ENCODE results near the gene AUTS2. TPM values are rescaled to one million over a fixed set of nuclear protein-coding genes. Genes with fewer than 3 reads are reported as not detected.

Gene AUTS2
- total RNA-seq, 1 experiment from 2014 or later = 0.11 TPM

DNA sequence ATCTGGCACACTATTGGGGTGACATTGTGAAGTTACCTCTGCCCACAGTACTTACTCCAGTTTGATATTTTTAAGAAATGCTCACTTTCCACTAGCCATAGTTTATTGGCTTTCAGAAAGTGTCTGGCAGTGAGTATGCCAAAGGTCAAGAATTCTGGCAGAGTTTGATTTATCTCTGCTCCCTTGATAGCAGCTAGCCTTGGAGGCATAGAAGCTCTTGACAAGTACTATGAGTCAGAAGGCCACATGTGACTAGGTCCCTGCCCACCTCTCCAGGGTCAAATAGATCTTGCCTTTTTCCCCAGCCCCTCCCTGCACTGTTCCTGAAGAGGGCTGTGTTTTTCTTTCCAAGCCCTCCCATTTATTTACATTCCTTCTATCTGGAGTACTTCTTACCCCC, 202.2 kb downstream of the AUTS2 start:
- peak; percentile 62 for DNase-seq (ENCODE audit: low read depth, low spot score)
- in situ Hi-C loops (cut with HindIII; ENCODE audit: low pct_unique_long_range_greater_than_20kb, low sequenced_read_pairs) = no loop called here

DNA sequence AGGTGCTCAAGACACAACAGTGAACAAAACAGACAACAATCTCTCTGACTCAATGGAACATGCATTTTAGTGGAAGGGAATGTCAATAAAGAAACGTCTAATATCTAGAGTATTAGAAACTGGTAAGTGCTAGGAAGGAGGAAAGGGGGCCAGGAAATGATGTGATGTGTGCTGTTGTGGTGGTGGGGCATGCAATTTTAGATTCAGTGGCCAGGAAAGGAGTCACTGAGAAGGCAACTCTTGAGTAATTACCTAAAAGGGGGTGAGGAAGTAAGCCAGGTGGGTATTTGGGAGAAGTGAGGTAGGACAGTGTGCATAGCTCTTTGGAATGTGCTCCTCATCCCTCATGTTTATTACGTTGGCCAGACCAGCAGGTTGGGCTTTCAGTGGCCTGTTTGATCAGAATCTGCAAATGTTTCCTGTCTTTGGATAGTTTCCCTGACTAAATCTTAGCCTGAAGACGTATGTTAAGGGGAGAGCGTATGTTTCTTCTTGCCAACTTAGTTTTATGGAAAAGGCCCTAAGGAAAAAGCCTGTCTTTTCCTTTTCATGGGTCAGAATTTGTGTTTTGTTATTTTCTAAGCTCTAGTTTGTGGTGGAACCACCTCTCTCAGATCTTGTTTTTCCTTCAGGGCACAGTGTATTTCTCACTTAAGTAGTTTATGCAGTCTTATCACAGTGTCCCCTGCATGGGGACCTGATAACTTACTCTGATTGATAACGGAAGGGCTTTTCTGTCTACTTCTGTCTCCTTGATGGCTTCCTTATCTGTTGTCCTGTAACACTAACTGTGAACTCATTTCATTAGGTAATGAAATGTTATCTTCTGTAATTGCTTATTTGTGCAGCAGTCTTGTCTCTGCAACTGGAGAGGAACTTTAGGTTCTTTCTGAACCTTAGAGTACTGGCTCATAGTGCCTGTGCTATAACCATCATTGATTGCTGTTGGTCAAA, 203.7 kb downstream of the AUTS2 start:
- no peak for DNase-seq (ENCODE audit: low read depth, low spot score)
- in situ Hi-C loops (cut with HindIII; ENCODE audit: low pct_unique_long_range_greater_than_20kb, low sequenced_read_pairs) = no loop called here

DNA sequence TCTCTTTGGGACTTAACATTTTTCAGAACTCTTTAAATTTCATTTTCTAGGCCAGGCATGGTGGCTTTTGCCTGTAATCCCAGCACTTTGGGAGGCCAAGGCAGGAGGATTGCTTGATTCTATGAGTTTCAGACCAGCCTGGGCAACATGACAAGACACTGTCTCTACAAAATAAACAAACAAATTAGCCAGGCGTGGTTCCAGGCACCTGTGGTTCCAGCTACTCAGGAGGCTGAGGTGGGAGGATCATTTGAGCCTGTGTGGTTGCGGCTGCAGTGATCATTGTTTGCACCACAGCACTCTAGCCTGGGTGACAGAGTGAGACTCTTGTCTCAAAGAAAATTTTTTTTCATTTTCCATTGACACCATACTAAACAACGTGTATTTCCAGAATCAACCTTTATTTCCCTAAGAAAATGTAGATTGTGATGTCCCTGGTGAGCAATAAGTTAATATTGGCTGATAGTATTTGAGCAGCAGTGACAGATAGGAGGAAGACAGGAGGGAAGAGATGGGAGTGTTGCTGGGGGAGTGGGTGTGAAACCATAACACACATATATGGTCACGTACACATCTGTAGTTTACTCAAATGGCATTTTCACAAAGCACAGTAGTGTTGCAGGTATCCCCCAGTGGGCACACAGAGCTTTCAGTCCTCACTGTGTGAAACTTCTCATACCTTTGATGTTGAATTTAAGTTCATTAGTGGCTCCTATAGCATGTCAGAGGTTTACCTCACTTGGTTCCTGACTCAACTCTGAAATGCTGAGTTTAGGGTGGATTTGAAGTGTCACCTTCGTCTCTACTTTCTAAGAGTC, 205.6 kb downstream of the AUTS2 start:
- in situ Hi-C loops (cut with HindIII; ENCODE audit: low pct_unique_long_range_greater_than_20kb, low sequenced_read_pairs) = no loop called here
- DNase-seq (ENCODE audit: low read depth, low spot score) = no peak

DNA sequence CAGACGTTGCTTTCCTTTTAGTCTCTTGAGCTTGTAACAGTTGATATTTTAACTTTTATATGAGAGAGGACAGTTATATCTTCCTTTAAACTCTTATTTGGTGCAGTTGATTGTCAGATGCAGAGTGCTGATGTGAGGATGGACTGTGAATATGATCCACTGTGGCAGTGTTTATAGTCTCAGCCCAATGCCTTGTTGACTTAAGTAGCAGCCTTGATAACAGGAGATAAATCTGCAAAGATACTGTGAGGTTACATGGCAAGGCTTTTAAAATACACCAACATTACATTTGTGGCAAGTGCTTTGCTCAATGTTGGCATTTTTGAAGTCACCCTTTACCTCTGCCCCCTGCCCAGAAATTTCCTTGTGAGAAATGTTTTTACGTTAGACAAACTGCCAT, 206.7 kb downstream of the AUTS2 start:
- in situ Hi-C loops (cut with HindIII; ENCODE audit: low pct_unique_long_range_greater_than_20kb, low sequenced_read_pairs) = no loop called here
- DNase-seq (ENCODE audit: low read depth, low spot score) = no peak

DNA sequence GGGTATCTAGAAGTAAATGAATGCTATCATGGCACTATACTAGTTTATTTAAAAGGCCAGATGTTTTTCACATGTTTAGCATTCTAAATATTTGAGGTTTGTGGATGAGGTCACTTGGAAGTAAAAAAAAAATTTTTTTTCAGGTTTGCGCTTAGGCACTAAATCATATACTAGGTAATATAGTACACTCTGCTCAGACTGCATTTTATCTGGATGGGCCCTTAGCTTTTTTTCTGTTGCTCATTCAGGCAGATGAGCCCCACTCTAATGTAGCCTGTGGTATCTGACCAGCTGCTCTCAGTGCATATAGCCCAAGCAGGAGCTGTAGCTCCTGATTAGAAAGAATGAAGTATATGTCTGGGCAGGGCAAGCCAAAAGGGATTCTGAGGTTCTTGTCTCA, 210.1 kb downstream of the AUTS2 start:
- DNase-seq (ENCODE audit: low read depth, low spot score) = no peak
- in situ Hi-C loops (cut with HindIII; ENCODE audit: low pct_unique_long_range_greater_than_20kb, low sequenced_read_pairs) = no loop called here

DNA sequence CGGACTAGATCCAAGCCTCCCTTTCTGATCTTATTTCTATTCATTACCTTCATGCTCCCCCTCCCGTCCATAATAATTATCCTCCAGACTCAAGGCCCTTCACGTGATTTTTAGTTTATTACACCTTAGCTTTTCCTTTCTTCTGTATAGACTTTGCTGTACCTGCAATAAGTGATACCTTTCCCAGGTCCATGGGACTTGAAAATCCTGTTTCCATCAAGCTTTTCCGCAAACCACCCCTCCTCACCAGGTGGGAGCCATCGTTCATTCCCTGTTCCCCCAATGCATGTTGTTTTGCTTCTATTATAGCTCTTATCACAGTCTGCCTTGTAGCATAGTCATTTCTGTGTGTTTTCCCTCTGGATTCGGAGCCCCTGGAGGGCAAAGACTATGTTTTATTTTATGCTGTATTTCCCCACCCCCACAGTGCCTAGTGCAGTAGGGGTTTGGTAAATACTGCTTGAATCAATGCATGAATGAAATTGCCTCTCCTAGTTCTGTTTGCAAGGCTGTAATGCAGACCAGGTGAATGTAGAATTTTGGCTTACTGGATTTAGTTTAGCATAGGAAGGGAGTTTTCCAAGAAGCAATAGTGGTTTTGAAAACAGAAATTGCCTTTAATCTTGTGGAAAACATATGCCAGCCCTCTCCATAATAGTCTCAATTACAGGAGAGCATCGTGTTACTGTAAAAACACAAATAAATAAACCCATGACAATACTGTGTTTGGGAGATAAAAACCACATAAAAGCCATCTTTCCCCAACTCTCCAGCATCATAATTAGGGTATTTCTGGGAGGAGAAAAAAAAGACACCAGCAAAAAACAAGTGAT, 213.4 kb downstream of the AUTS2 start:
- no peak for DNase-seq (ENCODE audit: low read depth, low spot score)
- in situ Hi-C loops (cut with HindIII; ENCODE audit: low pct_unique_long_range_greater_than_20kb, low sequenced_read_pairs) = no loop called here

DNA sequence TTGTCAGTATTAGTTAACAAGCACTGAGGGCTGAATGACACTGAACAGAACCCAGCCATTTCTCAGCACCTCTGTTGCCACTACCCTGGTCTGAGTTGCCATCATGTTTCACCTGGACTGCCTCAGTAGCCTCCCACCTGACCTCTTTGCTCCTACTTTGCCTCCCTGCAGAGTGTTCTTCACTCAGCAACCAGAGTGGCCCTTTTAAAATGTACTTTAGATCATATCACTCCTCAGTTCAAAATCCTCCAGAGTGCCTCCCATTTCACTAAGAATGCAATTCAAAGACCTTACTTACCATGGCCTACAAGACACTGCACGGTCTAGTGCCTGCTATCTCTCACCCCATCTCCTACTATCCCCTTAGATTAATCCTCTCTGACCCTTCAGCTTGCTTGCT, 214.5 kb downstream of the AUTS2 start:
- no peak for DNase-seq (ENCODE audit: low read depth, low spot score)
- in situ Hi-C loops (cut with HindIII; ENCODE audit: low pct_unique_long_range_greater_than_20kb, low sequenced_read_pairs) = no loop called here

DNA sequence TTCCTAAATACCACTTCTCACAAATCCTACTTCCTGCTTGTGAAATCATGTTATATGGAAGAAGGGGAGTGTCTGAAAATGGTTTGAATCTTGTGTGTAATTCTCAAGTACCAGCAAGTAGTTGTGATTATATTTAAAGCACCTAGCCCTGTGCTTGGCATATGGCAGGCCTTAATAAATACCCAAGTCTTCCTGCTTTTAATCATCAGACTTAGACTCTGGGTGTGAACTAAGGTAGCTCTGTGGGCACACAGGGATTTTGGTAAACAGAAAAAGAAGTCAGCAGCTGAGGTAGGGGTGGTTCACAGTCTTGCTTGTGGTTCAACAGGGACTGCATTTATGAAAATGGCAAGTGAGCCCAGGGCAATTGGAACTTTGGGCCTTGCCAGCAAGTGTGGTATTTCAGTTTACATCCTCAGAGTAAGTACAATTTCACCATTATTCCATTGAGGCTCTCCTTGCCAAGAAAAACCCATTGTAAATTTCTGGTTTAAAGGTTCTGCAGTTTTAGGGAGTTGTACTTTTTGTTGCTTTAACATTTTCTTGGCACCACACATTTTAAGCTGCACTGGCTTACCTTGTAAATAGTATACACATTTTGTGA, 215.5 kb downstream of the AUTS2 start:
- DNase-seq (ENCODE audit: low read depth, low spot score) = peak; percentile 36
- in situ Hi-C loops (cut with HindIII; ENCODE audit: low pct_unique_long_range_greater_than_20kb, low sequenced_read_pairs) = no loop called here

DNA sequence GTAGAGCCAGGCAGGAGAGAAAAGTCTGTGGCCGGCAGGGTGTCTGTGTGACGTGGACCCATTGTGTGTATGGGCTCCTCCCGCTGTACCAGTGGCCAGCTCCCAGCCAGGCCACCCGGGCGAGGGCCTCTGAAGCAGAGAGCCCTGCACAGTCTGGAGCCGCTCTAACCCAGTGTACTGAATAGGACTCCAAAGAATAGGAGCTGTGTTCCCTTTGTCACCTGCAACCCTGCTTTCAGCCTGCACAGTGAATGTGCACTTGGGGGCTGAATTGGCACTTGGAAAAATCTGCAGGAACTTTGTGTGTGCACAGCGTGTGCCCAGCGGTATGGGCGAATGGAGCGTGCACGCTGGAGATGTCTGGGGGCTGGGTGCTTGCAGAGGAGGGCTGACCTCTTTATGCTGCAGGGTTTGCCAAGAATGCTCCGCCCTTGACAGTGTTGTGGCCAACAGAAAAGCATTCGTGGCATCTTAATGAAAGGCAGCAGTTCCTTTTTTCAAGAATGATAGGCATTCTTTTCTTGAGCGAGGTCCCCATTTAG, 216.2 kb downstream of the AUTS2 start:
- in situ Hi-C loops (cut with HindIII; ENCODE audit: low pct_unique_long_range_greater_than_20kb, low sequenced_read_pairs) = no loop called here
- no peak for DNase-seq (ENCODE audit: low read depth, low spot score)

DNA sequence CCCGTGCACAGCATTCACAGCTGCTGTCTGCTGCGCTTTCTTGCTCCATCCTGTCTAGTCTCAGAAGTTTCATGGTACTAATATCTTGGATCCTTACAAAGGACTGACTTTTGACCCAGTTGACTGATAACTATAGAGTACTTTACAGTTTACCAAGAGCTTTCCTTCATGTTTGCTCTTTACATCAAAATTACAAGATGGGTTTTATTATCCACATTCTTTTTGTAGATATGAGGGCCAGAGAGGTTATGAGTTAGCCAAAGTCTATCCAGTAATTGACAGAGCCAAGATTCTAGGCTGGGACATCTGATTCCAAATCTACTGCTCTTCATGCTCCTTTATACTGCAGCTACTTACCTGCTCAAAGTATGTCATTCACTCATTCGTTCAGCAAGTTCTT, 218.2 kb downstream of the AUTS2 start:
- in situ Hi-C loops (cut with HindIII; ENCODE audit: low pct_unique_long_range_greater_than_20kb, low sequenced_read_pairs) = no loop called here
- no peak for DNase-seq (ENCODE audit: low read depth, low spot score)

DNA sequence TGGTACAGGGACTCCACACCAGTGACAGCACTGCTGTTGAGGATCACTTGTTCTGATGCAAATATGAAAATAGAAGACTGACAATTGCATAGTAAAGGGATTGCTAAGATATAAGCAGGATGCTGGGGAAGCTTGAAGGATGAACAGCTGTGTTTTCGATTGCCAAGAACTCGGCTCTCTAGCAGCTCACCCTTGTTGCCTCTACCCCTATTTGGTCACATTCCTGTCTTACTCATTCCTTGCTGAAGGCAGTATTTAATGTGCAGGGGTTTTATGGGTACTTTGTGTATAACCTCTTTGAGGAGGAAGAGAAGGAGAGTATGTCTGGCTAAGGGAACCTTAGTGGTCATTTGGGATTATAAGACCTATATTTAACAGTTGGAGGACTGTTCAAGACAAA, 218.8 kb downstream of the AUTS2 start:
- no peak for DNase-seq (ENCODE audit: low read depth, low spot score)
- in situ Hi-C loops (cut with HindIII; ENCODE audit: low pct_unique_long_range_greater_than_20kb, low sequenced_read_pairs) = no loop called here

DNA sequence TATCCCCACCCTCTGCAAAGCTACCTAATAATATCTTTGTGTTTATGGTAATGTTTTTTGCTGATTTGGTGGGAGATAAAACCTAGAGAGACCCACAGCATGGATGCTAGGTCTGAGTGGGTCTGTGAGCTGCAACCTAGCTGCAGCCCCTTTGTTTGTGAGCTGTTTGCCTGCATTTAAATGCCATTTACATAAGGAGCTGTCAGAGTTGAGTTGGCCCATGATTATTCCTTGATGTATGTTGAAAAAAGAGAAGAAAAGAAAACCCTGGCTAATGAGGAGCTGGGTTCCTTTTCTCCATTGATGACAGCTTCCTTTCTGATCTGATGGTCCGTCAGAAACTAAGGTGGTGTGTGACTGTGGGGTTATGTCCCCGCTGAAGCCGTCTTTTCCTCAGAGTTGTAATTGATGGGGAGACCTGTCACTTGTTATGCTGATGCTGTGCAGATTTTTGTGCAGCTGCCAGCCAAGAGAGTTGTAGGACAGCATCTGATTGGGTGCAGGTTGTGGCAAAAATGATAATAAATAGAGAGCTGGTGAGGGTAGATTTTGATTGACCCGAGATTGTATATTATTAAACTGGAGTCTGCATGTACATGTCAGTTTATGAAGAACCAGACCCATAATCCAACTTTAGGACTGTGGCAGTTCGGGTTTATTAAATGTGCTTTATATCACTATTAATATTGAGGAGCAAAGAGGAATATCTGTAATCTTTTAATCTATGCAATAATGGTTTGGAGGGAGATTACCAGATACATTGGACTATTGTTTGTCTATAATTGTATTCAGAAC, 219.8 kb downstream of the AUTS2 start:
- in situ Hi-C loops (cut with HindIII; ENCODE audit: low pct_unique_long_range_greater_than_20kb, low sequenced_read_pairs) = no loop called here
- DNase-seq (ENCODE audit: low read depth, low spot score) = no peak

DNA sequence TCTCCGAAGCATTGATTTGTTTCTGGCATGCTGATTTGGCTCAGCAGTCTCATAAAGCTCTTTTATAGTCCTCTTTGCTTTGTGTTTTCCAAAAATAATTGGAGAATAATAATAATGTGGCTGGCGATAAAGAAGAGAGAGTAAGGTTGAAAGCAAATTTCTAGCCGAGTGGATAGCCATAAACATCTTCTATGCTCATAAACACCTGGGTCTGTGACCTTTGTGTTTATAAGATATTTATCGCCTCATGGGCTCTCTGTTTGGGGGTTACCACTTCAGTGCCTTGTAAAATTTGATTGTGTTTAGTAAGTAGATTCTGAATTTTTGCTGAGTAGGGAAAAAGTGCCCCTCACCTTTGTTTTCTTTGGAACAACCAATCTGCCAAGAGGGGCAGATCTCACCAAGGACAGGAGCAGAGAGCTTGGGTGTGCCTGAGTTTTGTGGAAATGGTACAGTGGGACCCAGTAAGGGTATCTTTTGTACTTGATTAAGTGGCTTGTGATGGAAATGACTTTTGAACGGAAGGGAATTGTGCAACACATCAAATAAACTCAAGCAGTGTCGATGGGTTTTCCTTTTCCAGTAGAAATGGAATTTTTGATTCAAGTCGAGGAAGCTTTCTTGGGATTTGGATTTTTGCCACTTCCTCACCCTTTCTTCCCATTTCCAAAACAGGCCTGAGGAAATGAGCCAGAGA, 220.5 kb downstream of the AUTS2 start:
- in situ Hi-C loops (cut with HindIII; ENCODE audit: low pct_unique_long_range_greater_than_20kb, low sequenced_read_pairs) = no loop called here
- DNase-seq (ENCODE audit: low read depth, low spot score) = no peak

DNA sequence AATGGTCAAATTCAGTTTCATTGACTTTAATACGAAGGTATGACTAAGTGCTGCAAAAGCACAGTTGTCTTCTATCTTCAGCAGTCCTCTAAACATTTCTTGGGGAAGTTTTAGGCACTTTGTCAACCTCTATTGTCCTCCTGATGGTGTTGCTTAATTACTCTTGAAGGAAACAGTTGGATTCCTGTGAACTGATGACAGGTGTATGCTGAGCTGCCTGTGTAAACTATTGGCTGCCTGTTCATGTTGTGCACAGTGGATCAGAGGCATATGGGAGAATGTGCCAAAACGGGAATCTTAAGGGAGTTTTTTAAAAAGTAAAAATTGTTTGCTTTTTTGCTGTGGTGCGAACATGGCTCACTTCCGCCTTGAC, 221.0 kb downstream of the AUTS2 start:
- no peak for DNase-seq (ENCODE audit: low read depth, low spot score)
- in situ Hi-C loops (cut with HindIII; ENCODE audit: low pct_unique_long_range_greater_than_20kb, low sequenced_read_pairs) = no loop called here

DNA sequence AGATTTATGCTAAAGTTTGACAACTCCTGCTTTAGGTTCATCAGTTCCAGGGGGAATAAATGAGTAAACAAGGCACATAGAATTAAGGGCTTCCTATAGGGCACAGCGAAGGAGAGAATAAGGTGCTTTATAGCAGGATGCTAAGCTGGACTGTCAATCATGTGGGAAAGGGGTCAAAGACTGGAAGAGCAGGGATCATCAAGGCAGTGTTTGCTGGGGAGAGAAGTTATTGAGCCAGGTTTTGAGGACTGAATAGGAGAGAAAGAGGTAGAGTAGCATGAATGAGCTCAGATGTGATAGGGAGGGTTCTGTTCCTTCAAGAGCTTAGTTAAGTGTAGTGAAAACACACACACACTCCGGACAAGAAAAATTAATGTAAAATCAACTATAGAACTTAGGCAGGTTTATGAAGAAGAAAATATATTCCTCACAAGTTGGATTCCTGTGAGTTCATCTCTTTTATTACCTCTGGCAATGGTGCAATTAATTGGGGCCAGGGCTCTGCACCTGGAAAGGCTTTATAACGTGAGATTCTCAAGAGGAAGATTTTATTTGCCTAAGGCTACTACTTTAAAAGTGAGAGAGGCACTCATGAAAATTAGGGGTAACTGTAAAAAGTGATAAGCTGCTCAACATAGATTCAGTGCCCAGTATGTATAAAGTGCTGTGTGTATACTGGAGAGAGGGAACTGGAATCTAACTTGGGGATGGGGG, 222.4 kb downstream of the AUTS2 start:
- in situ Hi-C loops (cut with HindIII; ENCODE audit: low pct_unique_long_range_greater_than_20kb, low sequenced_read_pairs) = no loop called here
- DNase-seq (ENCODE audit: low read depth, low spot score) = no peak

DNA sequence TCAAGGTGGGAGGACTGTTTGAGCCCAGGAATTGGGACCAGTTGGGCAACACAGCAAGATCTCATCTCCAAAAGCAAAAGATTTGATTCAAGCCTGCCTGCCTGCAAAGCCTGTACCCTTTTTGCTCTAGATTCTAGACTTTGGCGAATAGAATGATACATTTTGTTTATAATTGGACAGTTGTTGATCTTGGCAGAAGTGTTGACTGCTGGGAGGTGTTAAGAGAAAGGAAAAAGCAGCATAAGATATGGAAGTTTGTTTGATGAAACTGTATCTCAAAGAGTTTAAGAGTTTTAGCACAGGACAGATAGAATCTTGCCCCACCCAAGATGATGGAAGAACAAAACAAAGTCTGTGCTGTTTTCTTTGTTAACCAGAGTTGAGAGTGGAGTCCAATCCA, 224.1 kb downstream of the AUTS2 start:
- in situ Hi-C loops (cut with HindIII; ENCODE audit: low pct_unique_long_range_greater_than_20kb, low sequenced_read_pairs) = no loop called here
- no peak for DNase-seq (ENCODE audit: low read depth, low spot score)
